ENCODE measurements around the gene PRKCZ.

Gene PRKCZ

DNA sequence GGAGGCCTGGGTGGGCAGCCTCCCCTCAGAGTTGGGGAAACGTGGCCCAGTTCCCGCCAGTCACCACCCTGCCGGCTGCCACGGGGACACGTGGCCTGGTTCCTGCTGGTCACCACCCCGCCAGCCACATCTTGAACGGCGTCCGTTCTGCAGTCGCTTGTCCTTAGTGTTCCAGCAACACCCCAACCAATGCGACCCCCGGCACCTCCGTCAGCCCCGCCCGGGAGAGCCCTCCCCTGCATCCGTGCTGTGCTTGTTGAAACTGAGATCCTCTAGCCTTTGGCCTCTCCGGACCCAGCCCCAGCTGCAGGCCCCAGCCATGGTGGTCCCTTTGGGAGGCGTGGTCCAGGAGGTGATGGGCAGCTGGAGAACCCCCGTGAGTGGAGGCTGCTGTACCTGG lies 18.7 kb downstream of the PRKCZ start:
- Histone ChIP-seq H3K4me1 (ENCODE audit: control insufficient read depth, insufficient read depth, low read length) (no peaks in the 10 kb centered on the region), H3K27ac (ENCODE audit: low read depth, low read length) (no peak overlapping the region), H3K36me3 (ENCODE audit: control insufficient read depth, insufficient read depth, low read length) (peaks cover 17% of the 10 kb centered on the region), H3K4me3 (ENCODE audit: low read depth, low read length) (no peak overlapping the region), H3K27me3 (ENCODE audit: control insufficient read depth, insufficient read depth, low read length) (no peaks in the 10 kb centered on the region), H3K9me3 (ENCODE audit: control insufficient read depth, insufficient read depth, low read length) (peaks cover 3% of the 10 kb centered on the region; the same call in 1 of the 2 replicates), H3K9ac (ENCODE audit: low read depth, low read length) (no peak overlapping the region)

GRCh38 chr1:2070016-2070415 lies 19.8 kb downstream of the PRKCZ start:
- H3K36me3 ChIP-seq (ENCODE audit: control insufficient read depth, insufficient read depth, low read length), result peaks cover 11% of the 10 kb centered on the region
- H3K4me1 ChIP-seq (ENCODE audit: control insufficient read depth, insufficient read depth, low read length), result no peaks in the 10 kb centered on the region

GRCh38 chr1:2070800-2071530 lies 20.8 kb downstream of the PRKCZ start:
- Histone ChIP-seq H3K4me1 (ENCODE audit: control insufficient read depth, insufficient read depth, low read length) (no peaks in the 10 kb centered on the region), H3K9me3 (ENCODE audit: control insufficient read depth, insufficient read depth, low read length) (no peaks in the 10 kb centered on the region), H3K27ac (ENCODE audit: low read depth, low read length) (no peak overlapping the region), H3K27me3 (ENCODE audit: control insufficient read depth, insufficient read depth, low read length) (no peaks in the 10 kb centered on the region), H3K4me3 (ENCODE audit: low read depth, low read length) (no peak overlapping the region), H3K9ac (ENCODE audit: low read depth, low read length) (no peak overlapping the region), H3K36me3 (ENCODE audit: control insufficient read depth, insufficient read depth, low read length) (peaks cover 11% of the 10 kb centered on the region)

More at GRCh38 chr1:2070016-2070415, 19.8 kb downstream of the PRKCZ start:
- Histone ChIP-seq H3K27me3 (ENCODE audit: control insufficient read depth, insufficient read depth, low read length) (no peaks in the 10 kb centered on the region), H3K9me3 (ENCODE audit: control insufficient read depth, insufficient read depth, low read length) (no peaks in the 10 kb centered on the region), H3K27ac (ENCODE audit: low read depth, low read length) (no peak overlapping the region), H3K4me3 (ENCODE audit: low read depth, low read length) (no peak overlapping the region), H3K9ac (ENCODE audit: low read depth, low read length) (no peak overlapping the region)

GRCh38 chr1:2072109-2072806 lies 22.0 kb downstream of the PRKCZ start:
- H3K4me1 ChIP-seq (ENCODE audit: control insufficient read depth, insufficient read depth, low read length), result no peaks in the 10 kb centered on the region
- H3K27ac ChIP-seq (ENCODE audit: low read depth, low read length), result no peak overlapping the region
- no peaks in the 10 kb centered on the region for H3K9me3 ChIP-seq (ENCODE audit: control insufficient read depth, insufficient read depth, low read length)
- peaks cover 18% of the 10 kb centered on the region for H3K36me3 ChIP-seq (ENCODE audit: control insufficient read depth, insufficient read depth, low read length)
- no peak overlapping the region for H3K9ac ChIP-seq (ENCODE audit: low read depth, low read length)
- H3K27me3 ChIP-seq (ENCODE audit: control insufficient read depth, insufficient read depth, low read length), result no peaks in the 10 kb centered on the region
- no peak overlapping the region for H3K4me3 ChIP-seq (ENCODE audit: low read depth, low read length)

GRCh38 chr1:2072891-2073290 lies 22.7 kb downstream of the PRKCZ start:
- Histone ChIP-seq H3K27ac (ENCODE audit: low read depth, low read length) (no peak overlapping the region), H3K27me3 (ENCODE audit: control insufficient read depth, insufficient read depth, low read length) (no peaks in the 10 kb centered on the region), H3K4me3 (ENCODE audit: low read depth, low read length) (no peak overlapping the region), H3K9ac (ENCODE audit: low read depth, low read length) (no peak overlapping the region), H3K9me3 (ENCODE audit: control insufficient read depth, insufficient read depth, low read length) (peaks cover 4% of the 10 kb centered on the region; the same call in 1 of the 2 replicates), H3K36me3 (ENCODE audit: control insufficient read depth, insufficient read depth, low read length) (peaks cover 20% of the 10 kb centered on the region), H3K4me1 (ENCODE audit: control insufficient read depth, insufficient read depth, low read length) (no peaks in the 10 kb centered on the region)

DNA sequence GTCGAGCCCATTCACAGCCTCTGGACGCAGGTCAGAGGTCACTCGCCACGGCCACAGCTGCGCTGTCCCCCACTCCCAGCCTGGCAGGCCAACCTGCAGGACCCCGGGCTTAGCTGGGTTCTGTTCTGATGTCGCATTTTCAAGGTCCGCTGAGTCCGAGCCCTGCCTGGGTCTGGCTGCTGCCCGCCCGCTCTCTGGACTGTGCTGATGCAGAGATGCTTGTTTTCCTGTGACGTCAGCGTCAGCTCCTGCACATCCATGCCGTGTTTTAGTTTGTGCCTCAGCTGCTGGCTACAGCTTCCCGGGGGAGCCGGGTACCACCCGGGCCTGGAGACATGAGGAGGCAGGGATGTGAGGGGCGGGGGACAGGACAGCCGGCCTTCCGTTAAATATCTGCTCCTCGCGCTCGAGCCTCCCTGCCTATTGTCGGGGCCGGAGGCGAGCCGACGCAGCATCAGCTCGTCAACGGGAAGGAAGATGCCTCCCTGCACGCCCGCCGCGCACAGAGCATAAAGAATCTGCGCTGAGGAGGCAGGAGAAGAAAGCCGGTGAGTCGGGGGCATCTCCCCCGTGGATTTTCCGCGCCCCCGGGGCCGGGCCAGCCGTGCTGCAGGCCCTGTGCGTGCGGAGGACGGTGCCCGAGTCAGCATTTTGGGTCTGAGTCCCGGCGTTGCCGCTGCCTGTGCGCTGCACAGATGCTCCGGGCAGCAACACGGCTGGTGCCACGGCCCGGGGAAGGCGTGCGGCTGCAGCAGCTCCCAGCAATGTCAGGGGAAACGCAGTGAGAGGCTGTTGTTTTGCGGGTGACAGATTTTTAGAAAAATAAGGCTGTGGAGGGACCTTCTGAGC lies 23.4 kb downstream of the PRKCZ start:
- H3K4me1 ChIP-seq (ENCODE audit: control insufficient read depth, insufficient read depth, low read length), result no peaks in the 10 kb centered on the region
- H3K27ac ChIP-seq (ENCODE audit: low read depth, low read length), result no peak overlapping the region
- H3K9ac ChIP-seq (ENCODE audit: low read depth, low read length), result no peak overlapping the region
- H3K36me3 ChIP-seq (ENCODE audit: control insufficient read depth, insufficient read depth, low read length), result 0 out of 2 replicates have a peak, but pooled peaks cover 13% of the 10 kb centered on the region
- H3K27me3 ChIP-seq (ENCODE audit: control insufficient read depth, insufficient read depth, low read length), result no peaks in the 10 kb centered on the region
- no peak overlapping the region for H3K4me3 ChIP-seq (ENCODE audit: low read depth, low read length)
- H3K9me3 ChIP-seq (ENCODE audit: control insufficient read depth, insufficient read depth, low read length), result peaks cover 10% of the 10 kb centered on the region; the same call in 1 of the 2 replicates

DNA sequence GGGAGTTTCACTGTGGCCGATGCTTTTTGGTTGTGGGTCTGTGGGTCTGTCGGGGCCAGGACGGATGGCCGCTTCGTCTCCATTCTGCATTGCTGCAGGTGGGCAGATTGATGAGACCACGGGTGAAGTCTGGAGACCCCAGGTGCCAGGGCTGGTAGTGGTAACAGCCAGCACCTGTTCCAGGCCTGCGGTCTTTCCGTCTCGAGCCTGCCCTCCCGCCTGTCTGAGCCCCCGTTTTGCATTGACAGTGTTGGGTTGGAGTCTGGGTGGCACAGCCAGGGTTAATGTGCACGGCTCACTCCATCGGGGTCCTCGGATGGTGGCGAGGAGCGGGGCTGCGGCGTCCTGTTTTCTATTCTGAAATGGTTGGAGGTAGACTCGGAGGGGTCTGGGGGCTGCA lies 24.2 kb downstream of the PRKCZ start:
- H3K36me3 ChIP-seq (ENCODE audit: control insufficient read depth, insufficient read depth, low read length), result 0 out of 2 replicates have a peak, but pooled peaks cover 11% of the 10 kb centered on the region
- no peaks in the 10 kb centered on the region for H3K4me1 ChIP-seq (ENCODE audit: control insufficient read depth, insufficient read depth, low read length)
- H3K27ac ChIP-seq (ENCODE audit: low read depth, low read length), result no peak overlapping the region
- H3K9ac ChIP-seq (ENCODE audit: low read depth, low read length), result no peak overlapping the region
- no peak overlapping the region for H3K4me3 ChIP-seq (ENCODE audit: low read depth, low read length)
- H3K27me3 ChIP-seq (ENCODE audit: control insufficient read depth, insufficient read depth, low read length), result no peaks in the 10 kb centered on the region
- peaks cover 10% of the 10 kb centered on the region; the same call in 1 of the 2 replicates for H3K9me3 ChIP-seq (ENCODE audit: control insufficient read depth, insufficient read depth, low read length)

DNA sequence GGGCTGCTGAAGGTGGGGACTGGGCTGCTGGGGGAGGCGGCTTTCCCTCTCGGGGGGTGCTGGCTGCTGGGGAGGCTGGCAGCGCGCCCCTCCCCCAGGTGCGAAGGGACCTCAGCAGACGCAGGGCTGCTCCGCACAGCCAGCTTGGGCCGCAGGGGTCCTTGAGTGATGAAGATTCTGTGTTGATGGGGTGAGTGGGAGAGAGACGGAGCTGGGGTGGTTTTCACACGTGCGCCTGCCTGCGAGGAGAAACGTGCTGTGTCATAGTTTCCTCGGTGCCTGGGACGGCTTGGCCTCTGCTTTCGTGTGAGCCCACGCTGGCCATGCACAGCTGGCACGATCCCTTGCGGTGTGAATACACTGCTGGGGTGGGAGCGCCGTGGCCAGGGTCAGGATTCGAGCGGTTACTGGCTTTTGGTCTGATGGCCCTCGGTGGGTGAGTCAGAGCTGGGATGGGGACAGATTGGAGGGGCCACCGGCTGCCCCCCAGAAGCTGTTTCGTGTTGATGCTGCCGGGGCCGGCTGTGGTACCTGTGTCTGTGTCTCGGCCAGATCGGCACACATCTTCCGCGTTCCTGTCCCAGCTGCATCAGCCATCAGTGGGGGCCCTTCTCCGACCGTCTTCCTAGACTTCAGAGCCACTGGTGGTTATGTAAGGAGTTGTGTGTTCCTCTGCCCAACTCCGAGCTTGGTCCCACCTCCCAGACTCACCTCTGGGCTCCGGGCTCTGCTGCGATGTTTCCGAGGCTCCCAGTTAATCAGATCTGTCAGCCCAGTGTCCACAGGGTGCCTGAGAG lies 24.9 kb downstream of the PRKCZ start:
- no peaks in the 10 kb centered on the region for H3K4me1 ChIP-seq (ENCODE audit: control insufficient read depth, insufficient read depth, low read length)
- no peak overlapping the region for H3K4me3 ChIP-seq (ENCODE audit: low read depth, low read length)
- peaks cover 10% of the 10 kb centered on the region; the same call in 1 of the 2 replicates for H3K9me3 ChIP-seq (ENCODE audit: control insufficient read depth, insufficient read depth, low read length)
- H3K27me3 ChIP-seq (ENCODE audit: control insufficient read depth, insufficient read depth, low read length), result no peaks in the 10 kb centered on the region
- no peak overlapping the region for H3K27ac ChIP-seq (ENCODE audit: low read depth, low read length)
- no peak overlapping the region for H3K9ac ChIP-seq (ENCODE audit: low read depth, low read length)
- H3K36me3 ChIP-seq (ENCODE audit: control insufficient read depth, insufficient read depth, low read length), result 0 out of 2 replicates have a peak, but pooled peaks cover 11% of the 10 kb centered on the region

DNA sequence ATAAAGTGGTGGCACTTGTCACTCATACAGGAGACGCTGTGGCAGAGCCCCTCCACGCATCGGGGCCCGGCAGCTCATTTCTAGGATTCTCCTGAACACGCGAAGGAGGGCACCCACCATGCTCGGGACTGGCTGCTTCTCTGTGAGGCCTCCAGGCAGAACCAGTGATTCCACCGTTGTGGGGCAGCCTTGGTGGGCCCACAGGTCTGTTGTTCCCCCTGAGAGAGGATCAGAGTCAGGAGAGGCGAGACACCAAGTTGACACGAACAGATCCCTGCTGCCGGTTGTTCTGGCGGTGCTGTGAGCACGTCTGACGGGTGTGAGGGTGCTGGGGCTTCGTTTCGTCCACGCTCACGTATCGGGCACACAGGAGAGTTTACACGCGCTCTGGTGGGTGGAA lies 26.6 kb downstream of the PRKCZ start:
- Histone ChIP-seq H3K9me3 (ENCODE audit: control insufficient read depth, insufficient read depth, low read length) (peaks cover 10% of the 10 kb centered on the region; the same call in 1 of the 2 replicates), H3K4me3 (ENCODE audit: low read depth, low read length) (no peak overlapping the region), H3K4me1 (ENCODE audit: control insufficient read depth, insufficient read depth, low read length) (no peaks in the 10 kb centered on the region), H3K27ac (ENCODE audit: low read depth, low read length) (no peak overlapping the region), H3K27me3 (ENCODE audit: control insufficient read depth, insufficient read depth, low read length) (no peaks in the 10 kb centered on the region), H3K36me3 (ENCODE audit: control insufficient read depth, insufficient read depth, low read length) (0 out of 2 replicates have a peak, but pooled peaks cover 11% of the 10 kb centered on the region), H3K9ac (ENCODE audit: low read depth, low read length) (no peak overlapping the region)

DNA sequence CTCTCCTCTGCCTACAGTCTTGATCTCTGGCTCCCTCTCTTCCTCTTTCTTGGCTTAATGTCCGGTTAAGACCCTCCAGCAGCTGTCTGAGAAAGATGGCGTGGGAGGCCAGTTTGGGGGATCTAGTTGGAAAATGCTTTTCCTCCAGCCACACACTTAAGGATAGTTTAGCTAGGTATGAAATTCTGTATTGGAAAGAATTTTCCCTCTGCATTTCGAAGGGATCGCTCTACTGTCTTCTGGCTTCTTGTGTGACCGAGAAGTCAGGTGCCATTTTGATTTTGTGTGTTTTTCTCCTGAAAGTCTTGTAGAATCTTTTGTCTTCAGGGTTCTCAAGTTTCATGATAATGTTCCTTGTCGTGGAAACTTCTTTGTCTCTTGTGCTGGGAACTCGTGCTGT lies 28.0 kb downstream of the PRKCZ start:
- no peak overlapping the region for H3K27ac ChIP-seq (ENCODE audit: low read depth, low read length)
- H3K27me3 ChIP-seq (ENCODE audit: control insufficient read depth, insufficient read depth, low read length), result no peaks in the 10 kb centered on the region
- no peaks in the 10 kb centered on the region for H3K4me1 ChIP-seq (ENCODE audit: control insufficient read depth, insufficient read depth, low read length)
- 0 out of 2 replicates have a peak, but pooled peaks cover 12% of the 10 kb centered on the region for H3K36me3 ChIP-seq (ENCODE audit: control insufficient read depth, insufficient read depth, low read length)
- no peak overlapping the region for H3K9ac ChIP-seq (ENCODE audit: low read depth, low read length)
- no peak overlapping the region for H3K4me3 ChIP-seq (ENCODE audit: low read depth, low read length)
- H3K9me3 ChIP-seq (ENCODE audit: control insufficient read depth, insufficient read depth, low read length), result peaks cover 10% of the 10 kb centered on the region; the same call in 1 of the 2 replicates
